Parathyroid adenoma (tissue), 2 donors: ENCODE measurements around the gene SEMA5B.

Experiments used
- H2AFZ ChIP-seq: fragments of 300-600 bp; sonication (generic); one replicate; pipeline ENCODE4 v1.7.0; 2017; ENCODE audit warnings: antibody characterized with exemption, mild to moderate bottlenecking
- H3K27ac ChIP-seq: fragments of 300-600 bp; sonication (generic); one replicate; pipeline ENCODE4 v1.7.0; 2017
- H3K27me3 ChIP-seq: fragments of 300-600 bp; sonication (generic); one replicate; pipeline ENCODE4 v1.7.0; 2017; ENCODE audit warnings: low read length; ENCODE audit not compliant: control insufficient read depth, insufficient read depth
- H3K36me3 ChIP-seq: fragments of 300-600 bp; sonication (generic); one replicate; pipeline ENCODE4 v1.7.0; 2017; ENCODE audit warnings: low read length; ENCODE audit not compliant: control insufficient read depth, insufficient read depth
- H3K4me1 ChIP-seq: fragments of 300-600 bp; sonication (generic); one replicate; pipeline ENCODE4 v1.7.0; 2017; ENCODE audit warnings: control low read depth
- H3K4me2 ChIP-seq: fragments of 300-600 bp; sonication (generic); one replicate; pipeline ENCODE4 v1.7.0; 2017; ENCODE audit warnings: low read length
- H3K4me3 ChIP-seq: fragments of 300-600 bp; sonication (generic); one replicate; pipeline ENCODE4 v1.7.0; 2017; ENCODE audit warnings: low read depth, low read length
- H3K79me2 ChIP-seq: fragments of 300-600 bp; sonication (generic); one replicate; pipeline ENCODE4 v1.7.0; 2017; ENCODE audit warnings: control low read depth
- H3K9ac ChIP-seq: fragments of 300-600 bp; sonication (generic); one replicate; pipeline ENCODE4 v1.7.0; 2017; ENCODE audit warnings: mild to moderate bottlenecking
- H3K9me3 ChIP-seq: fragments of 300-600 bp; sonication (generic); one replicate; pipeline ENCODE4 v1.7.0; 2017; ENCODE audit warnings: low read length; ENCODE audit not compliant: control insufficient read depth
- CTCF ChIP-seq: fragments of 300-600 bp; sonication (generic); IDR thresholded peaks from one replicate; pipeline ENCODE4 v1.7.0; 2017; ENCODE audit warnings: antibody characterized with exemption, mild to moderate bottlenecking
- donor health status: primary hyperparathyroidism.

SEMA5B gene

GRCh38 chr3:122934251-122934650 is 93.3 kb downstream of the SEMA5B start:
- no peaks in the 10 kb centered on the region for H3K27me3 ChIP-seq
- H2AFZ ChIP-seq, result no peak overlapping the region
- H3K79me2 ChIP-seq, result no peaks in the 10 kb centered on the region
- no peak overlapping the region for H3K9ac ChIP-seq
- H3K4me3 ChIP-seq, result no peak overlapping the region
- no peak overlapping the region for H3K27ac ChIP-seq
- H3K4me2 ChIP-seq, result no peak overlapping the region
- H3K4me1 ChIP-seq, result no peaks in the 10 kb centered on the region
- no peaks in the 10 kb centered on the region for H3K9me3 ChIP-seq
- TF ChIP-seq CTCF, result no peak
- no peaks in the 10 kb centered on the region for H3K36me3 ChIP-seq

GRCh38 chr3:122932251-122932967 is 95.2 kb downstream of the SEMA5B start:
- no peaks in the 10 kb centered on the region for H3K27me3 ChIP-seq
- H3K4me3 ChIP-seq, result no peak overlapping the region
- no peaks in the 10 kb centered on the region for H3K9me3 ChIP-seq
- H3K4me2 ChIP-seq, result no peak overlapping the region
- H3K79me2 ChIP-seq, result no peaks in the 10 kb centered on the region
- H3K27ac ChIP-seq, result no peak overlapping the region
- TF ChIP-seq CTCF, result no peak
- no peak overlapping the region for H3K9ac ChIP-seq
- H2AFZ ChIP-seq, result no peak overlapping the region
- H3K4me1 ChIP-seq, result no peaks in the 10 kb centered on the region
- H3K36me3 ChIP-seq, result no peaks in the 10 kb centered on the region

- no peak for TF ChIP-seq CTCF
- Histone ChIP-seq H3K4me3 (no peak overlapping the region), H3K4me2 (no peak overlapping the region), H3K27ac (no peak overlapping the region), H3K4me1 (no peaks in the 10 kb centered on the region), H3K36me3 (no peaks in the 10 kb centered on the region), H2AFZ (no peak overlapping the region), H3K9me3 (no peaks in the 10 kb centered on the region), H3K9ac (no peak overlapping the region), H3K79me2 (no peaks in the 10 kb centered on the region), H3K27me3 (no peaks in the 10 kb centered on the region)
Observed at GRCh38 chr3:122931636-122932035, 95.9 kb downstream of the SEMA5B start.

DNA sequence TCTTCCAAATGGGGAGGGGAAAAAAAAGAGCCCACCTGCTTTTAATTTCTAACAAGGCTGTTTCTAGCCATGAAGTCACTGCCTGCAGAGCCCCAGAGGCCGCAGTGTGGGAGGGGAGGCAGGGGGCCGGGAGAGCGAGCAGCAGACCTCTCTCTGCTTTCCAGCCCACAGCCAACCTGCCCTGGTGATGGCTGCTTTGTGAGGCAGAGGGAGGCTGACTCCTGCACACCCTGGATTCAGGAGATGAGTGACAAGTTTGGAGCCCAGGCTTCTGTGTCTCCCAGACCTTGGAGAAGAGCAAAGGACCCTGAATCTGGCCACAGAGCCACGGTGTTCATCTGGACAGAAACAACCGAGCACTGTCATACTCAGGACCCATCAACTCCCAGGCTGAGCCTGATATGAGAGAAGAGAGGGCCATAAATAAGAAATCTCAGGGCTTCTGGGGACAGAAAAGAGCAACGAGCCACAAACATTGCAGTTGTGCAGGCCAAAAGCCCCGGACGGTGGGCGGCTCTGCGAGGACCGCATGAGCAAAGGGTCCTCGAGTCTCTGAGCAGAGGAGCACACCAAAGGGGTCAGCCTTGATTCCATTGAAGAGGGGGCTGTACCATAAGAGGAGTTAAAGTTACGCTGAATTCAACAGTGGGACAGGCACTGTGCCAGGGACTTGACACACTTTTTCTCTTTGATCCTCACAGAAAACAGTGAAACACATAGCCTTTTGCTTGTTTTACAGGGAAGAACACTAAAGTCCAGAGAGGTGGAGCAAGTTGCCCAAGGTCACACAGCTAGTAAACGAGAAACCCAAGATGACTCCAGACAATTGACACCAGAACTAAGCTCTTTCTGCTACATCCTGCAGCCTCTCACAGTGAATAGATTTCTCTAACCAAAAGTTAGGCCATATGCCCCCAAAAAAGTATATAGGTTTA is 97.2 kb downstream of the SEMA5B start:
- no peaks in the 10 kb centered on the region for H3K9me3 ChIP-seq
- H3K4me2 ChIP-seq, result no peak overlapping the region
- no peak overlapping the region for H3K27ac ChIP-seq
- no peak overlapping the region for H2AFZ ChIP-seq
- no peaks in the 10 kb centered on the region for H3K4me1 ChIP-seq
- H3K9ac ChIP-seq, result no peak overlapping the region
- no peaks in the 10 kb centered on the region for H3K27me3 ChIP-seq
- H3K36me3 ChIP-seq, result no peaks in the 10 kb centered on the region
- TF ChIP-seq CTCF, result no peak
- no peak overlapping the region for H3K4me3 ChIP-seq
- H3K79me2 ChIP-seq, result no peaks in the 10 kb centered on the region
